NCI-H1092 (cell line): ENCODE measurements around the gene CAMKK1.

ENCODE experiments used
- DNase-seq: peaks from one replicate; lab custom pipeline; 2025; lab: John Stamatoyannopoulos, UW

Gene CAMKK1

DNA sequence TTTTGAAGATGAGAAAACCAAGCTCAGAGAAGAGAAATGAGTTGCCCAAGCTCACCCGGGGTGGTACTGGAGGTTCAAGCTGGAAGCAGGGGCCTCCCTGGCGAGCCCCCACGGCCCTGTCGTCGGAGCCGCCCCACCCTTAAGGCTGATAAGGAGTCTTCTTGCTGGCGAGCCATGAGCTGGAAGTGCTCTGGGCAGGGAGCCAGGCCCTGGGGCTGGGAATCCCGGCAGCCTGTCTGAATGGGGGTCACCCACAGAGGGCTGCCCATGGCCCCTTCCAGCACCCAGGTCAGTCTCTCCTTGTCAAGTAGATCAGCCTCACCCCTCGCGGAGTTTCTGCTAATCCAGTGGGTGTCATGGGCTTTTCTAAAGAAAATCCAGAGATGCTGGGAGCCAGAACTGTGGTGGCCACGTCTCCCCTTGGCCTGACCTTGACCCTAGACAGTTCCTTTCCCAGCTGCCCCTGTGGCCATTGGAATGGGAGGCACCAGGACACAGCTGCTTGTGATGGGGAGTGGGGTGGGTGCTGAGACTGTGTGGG lies 24.6 kb upstream of the CAMKK1 start:
- DNase-seq, result peak; percentile 36

DNA sequence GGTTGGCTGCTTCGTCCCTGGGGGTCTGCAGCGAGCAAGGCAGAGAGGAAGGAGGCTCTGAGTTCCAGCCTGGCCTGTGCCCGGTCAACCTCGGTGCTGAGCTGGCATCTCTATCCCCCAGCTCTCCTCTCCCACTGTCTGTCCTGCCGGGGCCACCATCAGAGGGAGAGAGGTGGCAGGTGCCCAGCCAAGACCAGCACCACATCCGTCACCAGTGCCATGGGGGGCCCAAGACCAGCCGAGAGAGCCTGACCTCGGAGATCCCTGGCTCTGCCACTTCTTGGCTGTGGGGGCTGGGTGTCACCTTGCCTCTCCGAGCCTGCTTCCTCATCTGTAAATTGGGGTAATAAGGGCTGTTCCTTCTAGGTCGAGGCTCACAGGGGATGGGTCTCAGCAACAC lies 24.0 kb upstream of the CAMKK1 start:
- no peak for DNase-seq

DNA sequence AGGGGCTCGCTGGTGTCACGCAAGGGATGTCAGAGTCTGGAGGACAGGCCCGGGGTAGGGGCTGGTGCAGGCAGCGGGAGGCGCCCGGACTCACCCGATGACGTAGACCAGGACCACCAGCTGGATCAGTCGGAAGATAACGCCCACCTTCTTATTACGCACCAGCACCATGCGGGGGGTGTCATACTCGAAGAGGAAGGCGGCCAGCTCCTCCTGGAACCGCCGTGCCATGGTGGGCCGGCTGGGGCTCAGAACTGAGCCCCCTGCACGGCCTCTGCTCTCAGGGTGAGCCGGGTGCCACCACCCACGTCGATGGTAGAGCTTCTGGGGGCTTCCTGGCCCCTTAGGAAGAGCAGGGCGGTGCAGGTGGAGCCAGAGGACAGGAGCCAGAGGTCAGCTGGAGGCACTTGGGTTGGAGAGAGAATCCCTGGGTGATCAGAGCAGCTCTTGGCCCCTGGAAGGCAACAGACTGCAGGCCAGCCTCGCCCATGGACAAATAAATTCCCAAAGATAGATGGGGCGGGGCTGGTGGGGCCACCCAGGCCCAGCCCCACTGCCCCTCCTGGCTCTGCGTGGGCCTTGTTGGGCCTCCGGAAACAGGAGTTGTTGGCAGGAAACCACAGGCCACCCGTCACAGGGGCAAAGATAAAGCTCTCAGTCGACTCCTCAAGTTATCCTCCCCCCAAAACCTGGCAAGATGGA lies 23.3 kb upstream of the CAMKK1 start, which contains the start of gene P2RX1:
TSS of gene P2RX1 (minus strand) at position 471 of the 702 bp plus-strand sequence. CDS start at position 231, 240 bp downstream.
- no peak for DNase-seq

DNA sequence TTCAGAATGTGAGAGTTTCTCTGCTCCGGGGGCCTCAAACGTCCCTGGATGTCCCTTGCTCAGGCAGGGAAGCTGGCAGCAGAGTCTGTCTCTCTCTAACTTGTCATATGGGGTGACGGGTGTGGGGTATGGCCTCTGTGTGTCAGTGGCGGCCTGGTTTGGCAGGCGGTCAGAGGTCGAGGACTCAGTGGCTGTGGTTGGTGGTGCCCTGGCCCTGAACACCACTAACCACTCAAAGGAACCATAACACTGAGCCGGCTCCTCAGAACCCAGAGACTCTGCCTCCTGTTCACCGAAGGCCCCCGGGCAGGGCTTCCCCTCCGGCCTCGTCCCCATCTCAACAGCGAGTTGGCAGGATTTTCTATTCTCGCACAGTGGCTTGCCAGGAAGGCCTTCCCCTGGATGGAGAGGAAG lies 22.7 kb upstream of the CAMKK1 start:
- no peak for DNase-seq

DNA sequence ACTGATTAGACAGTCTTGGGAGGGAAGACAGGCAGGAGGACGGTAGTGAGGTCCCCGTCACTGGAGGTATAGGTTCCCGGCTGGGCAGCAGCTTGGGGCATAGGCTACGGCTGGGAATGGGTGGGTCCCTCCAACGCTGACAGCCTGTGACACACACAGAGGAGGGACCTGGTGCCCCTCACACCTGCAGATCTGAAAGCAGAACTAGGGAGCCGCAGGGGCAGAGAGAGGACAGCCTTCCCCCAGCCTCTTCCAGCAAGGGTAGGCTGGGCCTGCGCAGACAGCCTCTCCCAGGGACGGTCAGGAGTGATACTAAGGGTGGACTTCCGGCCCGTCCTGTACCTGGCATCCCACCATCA lies 21.4 kb upstream of the CAMKK1 start:
- no peak for DNase-seq

DNA sequence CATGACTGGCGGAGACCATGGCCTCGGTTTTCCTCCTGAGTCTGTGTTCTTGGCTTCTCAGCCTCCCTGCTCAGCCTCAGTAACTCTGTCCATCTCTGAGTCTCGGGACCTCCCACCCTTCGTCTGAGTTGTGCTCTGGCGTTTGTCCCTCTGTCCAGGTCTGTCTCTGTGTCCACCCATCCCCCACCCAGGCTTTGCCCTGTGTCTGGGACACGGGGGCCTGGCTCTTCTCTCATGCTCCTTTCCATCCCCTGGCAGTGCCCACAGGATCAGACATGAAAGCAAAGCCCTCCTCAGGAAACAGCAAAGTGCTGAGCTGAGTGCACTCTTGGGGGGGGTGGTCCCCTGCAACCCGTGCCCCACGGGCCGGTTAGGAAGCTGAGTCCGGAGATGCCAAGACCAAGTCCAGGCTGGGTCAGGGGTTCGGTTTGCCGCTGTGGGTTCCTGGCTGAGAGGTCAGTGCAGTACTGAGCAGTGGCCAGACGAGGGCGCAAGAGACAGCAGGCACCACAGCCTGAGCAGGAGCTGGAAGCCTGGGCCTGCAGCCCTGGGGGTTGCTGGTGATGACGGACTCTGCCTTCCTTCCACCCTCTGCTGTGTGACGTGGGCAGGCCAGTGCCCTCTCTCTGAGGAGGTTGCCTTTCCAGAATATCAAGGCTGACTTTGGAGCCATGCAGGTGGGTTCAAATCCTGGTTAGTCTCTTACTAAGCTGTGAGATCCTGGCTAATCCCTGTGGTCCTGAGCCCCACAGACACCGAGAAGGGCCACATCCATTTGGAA lies 20.9 kb upstream of the CAMKK1 start:
- peak; percentile 10 for DNase-seq

DNA sequence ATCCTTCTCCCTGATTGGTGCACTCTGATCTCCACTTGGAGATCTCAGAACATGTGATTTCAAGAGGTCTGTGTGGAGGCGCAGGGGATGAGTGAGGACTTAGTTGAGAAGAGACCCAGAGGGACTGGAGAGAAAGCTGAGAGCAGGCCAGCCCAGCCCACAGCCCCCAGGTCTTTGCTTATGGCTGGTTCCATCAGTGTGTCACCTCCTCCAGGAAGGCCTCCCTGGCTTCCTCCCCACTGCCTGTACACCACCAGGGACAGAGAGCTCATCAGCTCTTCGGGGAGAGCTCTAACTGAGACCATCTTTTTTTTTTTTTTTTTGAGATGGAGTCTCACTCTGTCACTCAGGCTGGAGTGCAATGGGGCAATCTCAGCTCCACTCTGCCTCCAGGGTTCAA lies 20.0 kb upstream of the CAMKK1 start:
- DNase-seq, result no peak

DNA sequence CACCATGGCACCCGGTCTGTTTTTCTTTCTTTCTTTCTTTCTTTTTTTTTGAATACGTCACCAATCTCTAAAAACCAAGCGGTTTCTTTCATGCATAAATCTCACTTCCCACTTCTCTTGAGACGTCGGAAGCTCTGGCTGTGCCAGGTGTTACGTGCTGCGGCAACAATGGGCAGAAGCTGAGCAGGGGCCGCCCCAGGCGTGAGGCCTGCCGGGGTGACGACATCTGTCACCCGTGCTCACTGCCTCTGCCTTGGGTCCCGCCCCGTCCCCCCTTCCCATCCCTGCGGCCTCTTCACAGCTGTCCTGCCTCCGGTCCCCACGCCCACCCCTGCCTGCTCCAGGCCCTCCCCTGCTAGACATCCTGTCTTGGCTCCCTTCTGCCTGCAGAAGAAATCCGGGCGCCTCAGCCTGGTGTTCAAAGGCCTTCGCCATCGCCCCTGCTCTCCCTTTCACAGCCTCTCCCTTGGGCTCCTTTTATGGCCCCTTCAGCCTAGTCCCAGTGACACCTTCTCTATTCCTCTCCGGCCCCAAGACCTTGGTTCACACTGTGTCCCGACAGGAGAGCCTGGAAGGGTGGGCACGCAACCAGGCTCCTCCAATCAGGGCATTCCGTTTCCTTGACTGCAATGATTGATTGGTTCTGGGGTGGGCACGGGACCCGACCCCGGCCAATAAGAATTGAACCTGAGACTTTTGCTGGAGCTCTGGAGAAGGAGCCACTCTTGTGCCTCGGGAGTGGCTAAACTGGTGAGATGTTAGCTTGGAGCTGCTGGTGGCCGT lies 18.6 kb upstream of the CAMKK1 start:
- DNase-seq, result no peak

DNA sequence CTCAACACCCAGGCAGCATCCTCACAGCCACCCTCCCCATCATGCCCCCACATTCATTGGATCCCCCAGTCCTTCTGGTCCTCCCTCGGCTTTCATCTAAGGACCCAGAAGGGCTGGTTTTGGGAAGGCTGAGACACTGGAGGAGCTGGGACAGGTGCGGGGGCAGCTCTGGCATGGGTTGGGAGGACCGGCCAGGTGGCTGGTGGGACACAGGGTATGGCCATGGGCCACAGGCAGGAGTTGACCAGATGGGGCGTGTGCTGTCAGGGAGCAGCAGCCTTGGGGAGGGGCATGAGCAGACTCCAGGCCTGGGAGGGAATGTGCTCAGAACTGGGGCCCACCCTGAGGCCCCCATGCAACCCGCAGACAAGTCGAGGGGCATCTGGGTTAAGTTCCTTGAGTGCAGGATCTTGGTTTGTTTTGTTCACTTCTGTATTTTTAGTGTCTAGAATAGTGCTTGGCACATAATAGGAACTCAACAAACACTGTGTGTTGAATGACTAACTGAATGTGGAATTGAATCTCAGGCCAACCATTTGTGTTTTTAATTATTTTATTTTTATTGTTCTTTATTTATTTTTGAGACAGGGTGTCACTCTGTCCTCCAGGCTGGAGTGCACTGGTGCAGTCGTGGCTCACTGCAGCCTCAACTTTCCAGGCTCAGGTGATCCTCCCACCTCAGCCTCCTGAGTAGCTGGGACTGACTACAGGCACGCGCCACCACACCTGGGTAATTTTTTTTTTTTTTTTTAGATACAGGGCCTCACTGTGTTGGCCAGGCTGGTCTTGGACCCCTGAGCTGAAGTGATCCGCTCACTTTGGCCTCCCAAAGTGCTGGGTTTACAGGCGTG lies 17.8 kb upstream of the CAMKK1 start:
- no peak for DNase-seq

DNA sequence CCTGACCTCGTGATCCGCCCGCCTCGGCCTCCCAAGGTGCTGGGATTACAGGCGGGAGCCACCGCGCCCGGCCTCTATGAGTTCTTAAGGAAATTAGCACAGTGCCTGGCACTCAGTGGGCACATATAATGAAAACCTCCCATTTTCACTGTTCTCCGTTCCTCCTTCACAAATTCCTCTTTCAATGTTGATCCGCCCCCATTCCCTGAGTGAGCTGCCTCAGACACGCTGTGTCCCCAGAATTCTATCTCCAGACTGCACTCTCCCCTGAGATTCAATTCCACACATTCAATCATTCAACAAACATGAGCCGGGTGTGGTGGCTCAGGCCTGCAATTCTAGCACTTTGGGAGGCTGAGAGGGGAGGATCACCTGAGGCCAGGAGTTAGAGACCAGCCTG lies 16.4 kb upstream of the CAMKK1 start:
- no peak for DNase-seq

DNA sequence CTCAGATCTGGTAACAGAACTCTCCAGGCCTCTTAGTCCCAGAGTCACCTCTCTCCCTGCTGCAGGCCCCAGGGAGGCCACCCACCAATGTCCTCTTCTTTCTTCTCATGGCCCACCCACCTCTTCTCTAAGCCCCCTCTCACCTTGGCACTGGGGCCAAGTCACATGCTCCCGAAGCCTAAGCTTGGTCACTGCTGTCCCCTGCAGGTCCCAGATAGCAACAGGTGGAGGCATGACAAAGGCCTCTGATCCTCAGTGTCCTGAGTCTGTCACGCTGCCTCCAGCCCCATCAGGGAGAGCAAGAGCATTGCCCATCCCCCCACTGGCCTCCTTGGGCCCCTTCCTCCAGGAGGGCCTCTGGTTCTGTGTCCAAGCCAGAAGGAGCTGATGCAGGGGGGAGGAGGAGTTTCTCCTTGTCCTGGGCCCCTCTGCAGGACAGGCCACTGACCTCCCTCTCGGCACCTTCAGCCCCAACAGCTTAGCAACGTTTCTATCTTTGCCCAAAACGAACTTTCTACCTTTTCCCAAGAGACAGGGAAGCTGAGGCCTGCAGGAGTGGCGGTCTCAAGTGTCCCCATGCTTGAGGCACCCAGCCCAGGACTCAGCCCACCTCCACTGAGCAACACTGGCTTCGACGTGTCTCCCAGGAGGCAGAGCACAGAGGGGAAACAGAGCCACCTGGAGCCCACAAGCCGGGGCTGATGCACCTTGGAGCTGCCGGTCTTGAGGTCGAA lies 14.8 kb upstream of the CAMKK1 start:
- no peak for DNase-seq

DNA sequence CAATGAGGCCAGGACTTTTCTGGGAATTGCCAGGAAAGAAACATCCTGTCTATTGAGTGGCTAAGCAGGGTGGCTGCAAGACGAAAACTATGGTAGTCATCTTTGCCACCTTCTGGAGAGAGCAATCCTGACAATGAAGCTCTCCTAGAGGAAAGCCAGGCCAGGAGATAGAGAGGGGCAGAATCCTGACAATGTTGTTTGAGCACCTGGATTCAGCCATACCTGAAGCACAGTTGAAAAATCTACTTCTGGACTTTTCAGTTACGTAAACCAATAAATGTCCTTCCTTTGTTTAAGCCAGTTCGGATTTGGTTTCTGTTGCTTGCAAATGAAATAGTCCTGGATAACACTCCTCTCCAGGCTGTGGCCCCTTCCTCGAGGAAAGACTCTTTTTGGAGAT lies 14.0 kb upstream of the CAMKK1 start:
- DNase-seq, result no peak

DNA sequence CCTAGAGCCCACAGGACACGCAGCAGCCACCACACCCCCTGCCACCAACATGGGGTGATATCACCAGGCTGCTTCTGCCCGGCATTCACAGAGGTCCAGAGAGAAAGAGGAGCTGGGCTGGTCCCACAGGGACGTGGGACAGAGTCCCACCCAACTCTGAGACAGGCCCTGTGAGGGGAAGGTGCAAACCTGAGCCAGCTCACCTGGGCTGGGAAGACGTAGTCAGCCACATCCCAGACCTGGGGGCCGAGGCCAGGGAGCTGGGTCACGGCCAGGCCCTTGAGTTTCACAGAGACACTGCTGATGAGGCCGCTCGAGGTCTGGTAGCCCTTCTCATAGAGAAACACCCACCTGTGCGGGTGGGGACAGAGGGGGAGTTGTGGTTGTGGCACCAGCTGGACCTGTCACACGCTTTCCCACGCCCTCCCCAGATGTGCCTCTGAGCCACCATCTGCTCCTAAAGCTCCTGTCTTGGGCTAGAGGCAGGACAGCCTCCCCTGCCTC lies 12.2 kb upstream of the CAMKK1 start:
- no peak for DNase-seq

DNA sequence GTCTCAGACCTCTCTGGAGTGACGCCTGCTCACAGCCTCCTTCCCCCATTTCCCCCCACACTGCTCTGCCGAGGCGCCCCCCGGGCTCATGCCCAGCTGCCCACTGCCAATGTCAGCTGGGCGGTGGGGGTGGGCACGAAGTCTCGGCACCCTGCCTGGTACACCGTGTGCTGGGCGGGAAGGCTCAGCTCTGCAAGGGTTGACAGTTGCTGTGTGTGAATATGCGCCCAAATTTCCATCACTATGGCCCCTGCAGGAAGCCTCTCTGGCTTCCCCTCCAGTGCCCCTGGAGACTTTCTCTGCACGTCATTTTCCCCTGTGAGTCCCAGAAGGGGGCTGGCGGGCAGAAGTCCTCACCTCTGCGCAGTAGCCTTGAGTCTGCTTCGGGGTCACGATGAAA lies 11.6 kb upstream of the CAMKK1 start:
- no peak for DNase-seq

DNA sequence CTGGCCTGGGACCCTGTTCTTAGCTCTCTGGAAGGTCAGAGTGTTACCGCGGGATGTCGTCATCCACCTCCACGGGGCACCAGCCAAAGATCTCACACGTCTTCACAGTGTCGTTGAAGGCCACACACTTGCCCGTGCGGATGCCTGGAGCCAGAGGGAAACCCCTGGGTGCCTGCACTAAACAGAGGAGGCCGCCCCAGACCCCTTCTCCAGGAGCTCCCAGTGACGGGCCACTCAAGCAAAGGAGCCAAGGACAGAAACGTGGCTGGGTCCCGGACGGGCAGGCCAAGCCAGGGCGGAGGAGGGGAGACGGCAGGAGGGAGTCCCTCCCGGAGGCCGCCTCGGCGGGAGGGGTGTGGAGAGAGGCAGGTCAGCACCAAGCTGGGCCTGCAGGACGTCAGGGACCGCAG lies 11.0 kb upstream of the CAMKK1 start:
- no peak for DNase-seq

DNA sequence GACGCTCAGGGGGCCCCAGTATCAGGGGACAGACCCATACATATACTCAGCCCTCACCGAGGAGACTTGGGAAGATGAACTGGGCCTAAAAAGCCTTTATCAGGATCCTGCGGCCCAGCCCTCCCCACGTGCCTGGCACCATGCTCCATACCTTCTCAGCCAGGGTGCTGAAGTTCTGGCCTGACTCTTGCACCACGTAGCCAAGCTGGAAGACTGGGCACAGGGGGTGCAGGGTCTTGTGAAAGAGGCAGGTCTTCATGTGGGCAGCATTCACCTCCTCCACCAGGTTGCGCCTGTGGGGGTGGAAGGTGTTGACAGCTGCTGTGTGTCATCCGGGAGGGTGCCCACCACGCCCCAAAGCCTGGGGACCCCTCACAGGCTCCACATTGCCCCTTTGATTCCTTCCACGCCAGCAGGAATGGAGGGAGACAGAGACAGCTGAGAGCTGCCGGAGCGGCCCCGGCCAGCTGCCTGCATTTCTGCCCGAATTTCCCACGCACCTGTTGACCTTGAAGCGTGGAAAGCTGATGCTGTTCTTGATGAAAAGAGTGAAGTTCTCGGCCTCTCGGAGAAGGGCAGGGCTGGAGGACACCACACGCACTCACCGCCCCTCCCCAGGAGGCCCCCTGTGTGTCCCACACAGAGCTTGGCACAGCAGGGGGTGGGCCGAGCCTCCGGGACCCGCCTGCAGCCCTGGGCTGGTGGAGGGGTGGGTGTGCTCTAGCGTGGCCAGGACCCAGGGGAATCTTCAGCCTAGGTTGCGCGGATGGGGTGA lies 10.4 kb upstream of the CAMKK1 start:
- DNase-seq, result no peak

DNA sequence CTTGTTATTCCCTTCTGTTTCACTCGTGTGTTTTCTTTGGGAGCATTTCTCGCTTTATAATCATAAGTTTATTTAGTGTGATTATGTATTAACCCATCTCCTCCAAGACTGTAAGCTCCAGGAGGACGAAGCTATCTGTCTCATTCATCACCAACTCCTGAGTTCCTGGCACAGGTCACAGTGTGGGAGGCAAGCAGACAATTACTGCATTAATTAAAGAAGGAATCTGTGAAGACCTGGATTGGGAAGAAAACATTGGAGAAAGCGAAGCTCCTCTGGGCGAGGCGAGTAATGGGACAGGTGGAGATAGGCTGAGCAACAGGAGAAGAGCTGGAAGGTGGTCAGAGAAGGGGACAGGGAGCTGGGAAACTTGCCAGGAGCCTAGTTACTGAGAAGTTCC lies 7.8 kb upstream of the CAMKK1 start:
- DNase-seq, result no peak

DNA sequence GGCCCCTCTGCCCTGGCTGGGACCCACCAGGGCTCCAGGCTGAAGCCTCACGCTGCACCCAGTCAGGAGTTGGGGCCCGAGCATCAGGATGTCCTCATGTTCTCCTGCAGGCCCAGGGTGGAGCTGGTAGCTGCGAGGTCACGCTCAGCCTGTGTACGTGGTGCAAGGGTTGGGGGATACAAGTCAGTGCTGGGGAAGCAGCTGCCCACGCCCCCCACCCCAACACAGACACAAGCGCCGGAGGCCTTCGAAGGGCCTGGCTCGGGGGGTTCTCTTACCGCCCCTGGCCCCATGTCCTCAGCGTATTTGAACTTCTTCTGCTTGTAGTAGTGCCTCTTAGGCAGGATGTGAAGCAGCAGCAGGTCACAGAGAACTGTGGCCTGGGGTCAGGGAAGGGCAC lies 4.9 kb upstream of the CAMKK1 start:
- no peak for DNase-seq

DNA sequence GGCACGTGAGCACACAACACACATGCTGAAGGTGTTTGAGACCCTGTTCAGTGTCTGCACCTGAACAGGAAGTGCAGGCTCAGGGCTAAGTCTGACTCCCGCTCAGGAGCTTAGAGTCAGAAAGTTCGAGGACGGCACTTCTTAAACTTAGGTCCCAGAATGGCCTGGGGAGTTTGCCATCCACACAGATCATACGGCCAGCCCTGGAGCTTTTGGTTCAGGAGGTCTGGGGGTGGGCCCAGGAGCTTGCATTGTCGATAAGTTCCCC lies 4.0 kb upstream of the CAMKK1 start:
- no peak for DNase-seq
